Ishikawa (cell line): ENCODE data around the gene SPOP.

ENCODE experiments used
- CEBPB ChIP-seq: IDR thresholded peaks from 2 replicates; pipeline ENCODE4 v1.6.1; 2012
- CREB1 ChIP-seq: IDR thresholded peaks from 2 replicates; pipeline ENCODE4 v1.6.1; 2012; ENCODE audit warnings: low read depth
- EGR1 ChIP-seq: IDR thresholded peaks from 2 replicates; pipeline ENCODE4 v1.6.1; 2012
- EP300 ChIP-seq: IDR thresholded peaks from 2 replicates; pipeline ENCODE4 v1.6.1; 2012; ENCODE audit warnings: borderline replicate concordance
- FOXM1 ChIP-seq: IDR thresholded peaks from 2 replicates; pipeline ENCODE4 v1.6.1; 2012; ENCODE audit warnings: low read depth, borderline replicate concordance
- NFIC ChIP-seq: IDR thresholded peaks from 2 replicates; pipeline ENCODE4 v1.6.1; 2012
- RAD21 ChIP-seq: IDR thresholded peaks from 2 replicates; pipeline ENCODE4 v1.6.1; 2012; ENCODE audit warnings: low read depth
- TAF1 ChIP-seq: IDR thresholded peaks from 2 replicates; pipeline ENCODE4 v1.6.1; 2012; ENCODE audit warnings: low read depth, mild to moderate bottlenecking
- TCF12 ChIP-seq: IDR thresholded peaks from 2 replicates; pipeline ENCODE4 v1.6.1; 2012; ENCODE audit warnings: low read depth
- TEAD4 ChIP-seq: IDR thresholded peaks from 2 replicates; pipeline ENCODE4 v1.6.1; 2012
- USF1 ChIP-seq: IDR thresholded peaks from 2 replicates; pipeline ENCODE4 v1.6.1; 2012
- YY1 ChIP-seq: IDR thresholded peaks from 2 replicates; pipeline ENCODE4 v1.6.1; 2012; ENCODE audit warnings: low read depth
- ZBTB7A ChIP-seq: IDR thresholded peaks from 2 replicates; pipeline ENCODE4 v1.6.1; 2012; ENCODE audit warnings: low read depth
- TF ChIP-seq, protein P1 (sequence below): IDR thresholded peaks from 2 replicates; pipeline ENCODE4 v1.6.1; 2012
- TF ChIP-seq, protein P2 (sequence below): IDR thresholded peaks from 2 replicates; pipeline ENCODE4 v1.6.1; 2012; ENCODE audit warnings: low read depth, mild to moderate bottlenecking

The SPOP gene

GRCh38 chr17:49595980-49596379 is 81.9 kb downstream of the SPOP start:
- TF ChIP-seq CREB1 (no peak), ZBTB7A (no peak), YY1 (no peak), USF1 (no peak), FOXM1 (no peak), EGR1 (no peak), CEBPB (no peak), EP300 (no peak), TAF1 (no peak)
- TF ChIP-seq, protein P1, sequence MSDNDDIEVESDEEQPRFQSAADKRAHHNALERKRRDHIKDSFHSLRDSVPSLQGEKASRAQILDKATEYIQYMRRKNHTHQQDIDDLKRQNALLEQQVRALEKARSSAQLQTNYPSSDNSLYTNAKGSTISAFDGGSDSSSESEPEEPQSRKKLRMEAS: no peak
- TF ChIP-seq, protein P2, sequence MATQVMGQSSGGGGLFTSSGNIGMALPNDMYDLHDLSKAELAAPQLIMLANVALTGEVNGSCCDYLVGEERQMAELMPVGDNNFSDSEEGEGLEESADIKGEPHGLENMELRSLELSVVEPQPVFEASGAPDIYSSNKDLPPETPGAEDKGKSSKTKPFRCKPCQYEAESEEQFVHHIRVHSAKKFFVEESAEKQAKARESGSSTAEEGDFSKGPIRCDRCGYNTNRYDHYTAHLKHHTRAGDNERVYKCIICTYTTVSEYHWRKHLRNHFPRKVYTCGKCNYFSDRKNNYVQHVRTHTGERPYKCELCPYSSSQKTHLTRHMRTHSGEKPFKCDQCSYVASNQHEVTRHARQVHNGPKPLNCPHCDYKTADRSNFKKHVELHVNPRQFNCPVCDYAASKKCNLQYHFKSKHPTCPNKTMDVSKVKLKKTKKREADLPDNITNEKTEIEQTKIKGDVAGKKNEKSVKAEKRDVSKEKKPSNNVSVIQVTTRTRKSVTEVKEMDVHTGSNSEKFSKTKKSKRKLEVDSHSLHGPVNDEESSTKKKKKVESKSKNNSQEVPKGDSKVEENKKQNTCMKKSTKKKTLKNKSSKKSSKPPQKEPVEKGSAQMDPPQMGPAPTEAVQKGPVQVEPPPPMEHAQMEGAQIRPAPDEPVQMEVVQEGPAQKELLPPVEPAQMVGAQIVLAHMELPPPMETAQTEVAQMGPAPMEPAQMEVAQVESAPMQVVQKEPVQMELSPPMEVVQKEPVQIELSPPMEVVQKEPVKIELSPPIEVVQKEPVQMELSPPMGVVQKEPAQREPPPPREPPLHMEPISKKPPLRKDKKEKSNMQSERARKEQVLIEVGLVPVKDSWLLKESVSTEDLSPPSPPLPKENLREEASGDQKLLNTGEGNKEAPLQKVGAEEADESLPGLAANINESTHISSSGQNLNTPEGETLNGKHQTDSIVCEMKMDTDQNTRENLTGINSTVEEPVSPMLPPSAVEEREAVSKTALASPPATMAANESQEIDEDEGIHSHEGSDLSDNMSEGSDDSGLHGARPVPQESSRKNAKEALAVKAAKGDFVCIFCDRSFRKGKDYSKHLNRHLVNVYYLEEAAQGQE: no peak

DNA sequence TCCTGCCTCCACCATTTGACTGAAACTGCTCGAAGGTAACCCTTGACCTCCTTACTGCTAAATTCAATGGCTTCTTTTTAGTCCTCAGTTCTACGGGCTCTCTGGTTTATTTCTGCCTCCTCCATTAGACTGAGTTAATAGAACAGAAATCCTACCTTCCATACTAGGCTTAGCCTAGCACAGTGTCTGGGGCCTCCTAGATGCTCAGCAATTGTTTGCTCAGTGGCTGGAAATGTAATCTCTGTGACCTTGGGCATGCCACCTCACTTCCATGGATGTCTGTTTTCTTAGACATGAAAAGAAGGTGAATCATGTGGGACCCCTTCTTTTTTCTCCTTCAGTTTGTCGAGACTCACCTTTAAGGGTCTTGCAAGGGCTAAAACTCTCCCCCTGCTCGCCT is 82.6 kb downstream of the SPOP start:
- TF ChIP-seq, protein P1: no peak
- no peak for TF ChIP-seq FOXM1
- TF ChIP-seq RAD21: no peak
- TF ChIP-seq TAF1: no peak
- TF ChIP-seq TEAD4: no peak
- TF ChIP-seq NFIC: no peak
- no peak for TF ChIP-seq USF1
- TF ChIP-seq, protein P2: no peak
- no peak for TF ChIP-seq TCF12
- no peak for TF ChIP-seq EP300
- no peak for TF ChIP-seq YY1

DNA sequence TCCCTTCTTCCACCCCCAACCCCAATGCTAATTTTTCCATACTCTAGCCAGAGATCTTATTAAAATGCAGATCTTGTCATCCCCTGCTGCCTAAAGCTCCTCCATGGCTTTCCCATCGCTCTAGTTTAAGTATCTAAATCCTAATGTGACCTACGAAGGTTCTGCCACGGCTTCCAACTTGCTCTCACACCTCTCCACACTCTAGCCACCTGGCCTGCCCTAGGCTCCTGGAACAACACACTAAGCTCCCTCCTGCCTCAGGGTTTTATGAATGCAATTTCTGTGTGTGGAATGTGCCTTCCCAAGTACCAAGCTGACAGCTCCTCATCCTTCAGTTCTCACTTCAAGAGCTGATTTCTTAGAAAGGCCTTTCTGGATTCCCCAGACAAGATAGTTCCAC is 85.6 kb downstream of the SPOP start:
- TF ChIP-seq CREB1 (no peak), EGR1 (no peak), NFIC (no peak), FOXM1 (no peak), ZBTB7A (no peak), EP300 (no peak), YY1 (no peak), RAD21 (no peak), TEAD4 (no peak)

GRCh38 chr17:49590874-49591273 is 87.0 kb downstream of the SPOP start:
- TF ChIP-seq RAD21 (no peak), TEAD4 (no peak), TCF12 (no peak), YY1 (no peak), USF1 (no peak), CEBPB (no peak), CREB1 (no peak), TAF1 (no peak), EP300 (no peak), NFIC (no peak), EGR1 (no peak), FOXM1 (no peak), ZBTB7A (no peak)
- TF ChIP-seq, protein P1: no peak
- TF ChIP-seq, protein P2: no peak
